Measurements from ENCODE around the gene SSNA1.

The SSNA1 gene

DNA sequence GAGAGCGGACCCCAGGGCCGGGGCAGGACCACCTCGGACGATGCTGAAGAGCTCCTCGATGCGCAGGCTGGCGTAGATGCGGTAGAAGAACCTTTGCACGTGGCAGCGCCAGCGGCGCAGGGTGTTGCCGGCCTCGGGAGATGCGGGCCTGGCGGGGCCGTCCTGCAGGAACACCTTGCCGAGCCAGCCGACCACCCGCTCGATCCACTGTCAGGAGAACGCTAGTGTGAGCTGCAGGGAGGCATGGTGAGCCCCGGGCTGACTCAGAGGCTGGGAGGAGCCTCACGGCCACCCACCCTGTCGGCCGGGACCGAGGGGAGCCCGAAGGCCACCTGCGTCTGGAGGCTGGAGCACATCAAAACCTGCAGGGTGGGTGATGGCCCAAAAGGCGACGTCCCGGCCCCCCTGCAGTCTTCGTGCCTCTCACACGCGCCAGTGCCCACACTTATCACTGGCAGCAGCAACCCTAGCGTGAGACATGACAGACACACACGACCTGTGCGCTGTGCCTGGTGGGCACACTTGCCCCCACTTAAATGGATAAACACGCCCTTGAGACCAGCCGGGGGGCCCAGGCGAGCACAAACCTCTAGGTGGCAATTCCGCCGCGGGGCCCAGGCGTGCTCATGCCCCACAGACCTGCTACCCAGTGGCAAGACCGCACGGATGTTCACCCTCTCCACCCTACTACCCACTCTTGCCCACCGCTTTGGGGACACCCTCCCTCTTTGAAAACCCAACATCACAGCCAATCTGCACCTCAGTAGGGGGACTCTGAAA lies 3.4 kb upstream of the SSNA1 start:
- DNase-seq (ENCODE audit: low spot score), result no peak

DNA sequence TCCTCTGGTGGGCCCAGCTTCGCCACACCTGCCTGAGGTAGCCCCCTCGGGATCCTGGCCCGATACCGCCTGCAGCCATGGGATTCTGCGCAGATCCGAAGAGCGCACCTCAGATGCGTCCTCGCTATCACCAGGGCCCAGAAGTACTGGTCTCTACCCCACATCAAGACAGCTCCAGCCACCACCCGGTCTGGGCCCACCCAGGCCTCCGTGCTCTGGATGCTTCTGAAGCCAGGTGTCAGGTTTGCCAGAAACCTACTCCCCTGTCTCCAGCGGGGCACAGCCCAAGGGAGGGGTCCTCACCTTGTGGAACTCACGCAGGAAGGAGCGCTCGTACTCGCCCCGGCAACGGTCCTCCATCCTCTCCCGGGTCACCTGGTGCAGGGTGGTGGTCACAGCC lies 2.6 kb upstream of the SSNA1 start:
- no peak for DNase-seq (ENCODE audit: low spot score)

- no peak for DNase-seq (ENCODE audit: low spot score)
These were observed 2.1 kb upstream of the SSNA1 start for GRCh38 chr9:137186385-137186784.

DNA sequence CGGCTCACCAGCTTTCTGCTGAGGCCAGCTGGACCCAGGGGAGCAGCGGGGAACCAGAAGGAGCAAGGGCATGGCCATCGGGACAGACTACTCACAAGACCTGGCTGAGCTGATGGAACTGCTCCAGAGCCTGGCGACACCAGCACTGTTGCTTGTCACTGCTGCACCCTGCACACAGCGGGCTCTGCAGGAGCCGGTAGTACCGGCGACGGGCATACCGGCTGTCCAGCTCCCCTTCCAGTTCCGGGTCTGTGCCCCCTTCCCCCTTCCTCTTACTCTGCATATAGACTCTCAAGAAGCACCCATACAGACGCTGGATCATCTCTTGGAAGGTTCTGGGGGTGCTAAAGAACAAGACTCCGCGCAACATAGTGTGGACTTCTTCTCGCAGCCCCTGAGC lies 1.1 kb upstream of the SSNA1 start:
- DNase-seq (ENCODE audit: low spot score), result no peak

DNA sequence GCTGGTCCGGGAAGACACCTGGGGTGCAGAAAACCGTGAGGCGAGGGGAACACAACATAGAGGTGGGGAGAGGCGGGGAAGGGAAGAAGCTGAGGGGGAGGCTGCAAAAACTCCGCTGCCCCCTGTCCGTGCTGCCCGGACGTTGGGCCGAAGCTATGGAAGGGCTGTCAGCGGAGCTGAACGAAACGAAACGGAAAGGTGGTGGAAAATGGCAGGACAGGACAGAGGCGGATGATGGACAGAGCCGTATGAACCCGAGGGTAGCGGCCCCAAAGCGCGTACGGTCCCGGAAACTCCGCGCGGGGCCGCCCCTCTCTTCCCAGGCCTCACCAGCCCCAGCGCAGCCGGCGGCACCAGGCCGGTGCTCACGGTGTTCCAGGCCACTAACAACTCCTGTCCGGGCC lies 388 bp upstream of the SSNA1 start:
- no peak for DNase-seq (ENCODE audit: low spot score)

- no peak for DNase-seq (ENCODE audit: low spot score)
These were observed 1.1 kb downstream of the SSNA1 start for GRCh38 chr9:137189297-137190295.

DNA sequence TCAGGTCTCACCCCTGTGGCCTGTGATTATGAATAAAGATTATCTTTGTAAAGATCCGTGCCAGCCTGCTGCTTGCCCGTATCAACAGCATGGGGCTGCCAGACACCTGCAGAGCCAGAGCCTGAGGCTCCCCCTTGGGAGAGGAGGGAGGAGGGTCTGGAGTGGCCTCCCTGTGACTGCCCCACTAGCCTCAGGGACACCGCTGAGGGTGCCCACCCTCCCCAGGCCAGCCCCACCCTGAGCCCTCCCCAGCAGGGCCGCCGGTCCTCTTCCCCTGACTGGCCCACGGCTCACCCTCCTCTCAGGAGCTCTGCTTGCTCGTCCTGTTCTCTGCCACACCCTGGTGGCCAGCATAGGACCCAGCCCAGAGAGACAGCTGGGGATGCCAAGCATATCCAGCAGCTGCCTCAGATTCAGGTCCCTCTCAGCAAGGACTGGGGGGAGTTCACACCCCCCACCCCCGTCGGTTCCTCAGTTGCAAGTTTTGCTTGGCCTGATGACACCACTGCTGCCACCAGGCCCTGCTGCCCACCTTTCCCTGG lies 1.9 kb downstream of the SSNA1 start:
- no peak for DNase-seq (ENCODE audit: low spot score)

DNA sequence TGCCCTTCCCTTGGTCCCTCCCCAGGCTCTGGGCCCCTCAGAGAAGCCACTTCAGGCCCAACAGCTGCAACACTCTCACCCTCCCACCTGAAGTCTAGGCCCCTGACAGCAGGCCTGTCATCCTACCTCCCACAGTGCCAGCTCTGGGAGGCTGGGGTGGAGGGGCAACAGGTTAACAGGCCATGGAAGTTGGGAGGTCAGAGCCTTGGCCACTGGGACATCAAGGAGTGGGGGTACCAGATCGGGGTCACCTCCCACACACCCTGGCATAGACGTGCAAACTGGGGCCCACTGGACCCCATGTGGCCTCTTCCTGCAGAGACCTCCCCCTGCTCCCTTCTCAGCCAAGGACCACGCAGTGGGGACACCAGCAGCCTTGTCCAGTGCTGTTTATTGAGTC lies 2.8 kb downstream of the SSNA1 start:
- DNase-seq (ENCODE audit: low spot score), result no peak

DNA sequence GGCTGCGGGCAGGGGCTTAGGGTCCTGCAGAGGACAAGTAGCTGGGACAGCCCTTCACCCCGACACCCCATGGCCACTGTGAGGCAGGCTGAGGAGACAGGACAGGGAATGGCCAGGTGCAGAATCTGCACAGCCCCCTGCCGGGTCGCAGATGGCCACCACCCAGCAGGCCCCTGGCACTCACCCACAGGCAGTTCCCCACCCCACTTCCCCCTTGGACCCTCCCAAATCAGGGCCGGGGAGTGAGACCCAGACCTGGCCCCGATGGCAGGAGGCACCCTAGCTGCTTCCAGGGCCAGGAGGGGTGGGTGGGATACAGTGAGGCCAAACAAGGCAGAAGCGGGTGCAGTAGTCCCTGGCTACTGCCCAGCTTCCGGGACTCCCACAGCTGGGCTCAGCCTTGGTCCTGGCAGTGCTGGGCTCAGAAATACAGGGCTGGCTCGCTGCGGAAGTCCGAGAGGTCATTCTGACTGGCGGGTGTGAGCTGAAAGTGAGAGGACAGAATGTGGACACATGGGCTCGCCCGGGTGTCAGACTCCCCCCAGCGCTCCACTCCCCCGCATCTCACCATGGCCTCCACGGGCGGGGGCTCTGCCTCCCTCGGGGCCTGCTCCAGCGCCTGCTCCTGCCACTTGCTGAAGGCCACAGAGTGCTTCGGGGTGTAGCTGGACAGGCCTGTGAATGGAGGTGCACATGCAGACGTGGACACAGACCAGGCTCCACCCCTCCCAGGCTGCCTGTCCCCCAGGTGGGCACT lies 3.4 kb downstream of the SSNA1 start:
- DNase-seq (ENCODE audit: low spot score), result no peak

DNA sequence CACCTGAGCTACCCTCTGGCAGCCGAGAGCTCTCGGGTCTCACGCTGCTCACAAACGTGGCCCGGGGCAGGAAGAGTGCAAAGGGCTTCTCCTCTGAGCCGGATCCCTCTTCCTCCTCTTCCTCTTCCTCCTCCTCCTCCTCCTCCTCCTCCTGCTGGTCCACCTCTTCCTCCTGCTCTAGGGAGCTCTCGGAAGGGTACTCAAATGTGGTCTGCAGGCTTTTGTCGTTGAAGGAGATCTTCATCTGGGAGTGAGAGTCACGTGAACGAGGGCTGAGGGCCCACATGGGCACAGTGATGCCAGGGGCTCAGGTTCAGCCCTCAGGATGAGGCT lies 3.9 kb downstream of the SSNA1 start:
- DNase-seq (ENCODE audit: low spot score), result no peak

GRCh38 chr9:137192859-137193258 lies 4.4 kb downstream of the SSNA1 start:
- no peak for DNase-seq (ENCODE audit: low spot score)

GRCh38 chr9:137193771-137194170 lies 5.3 kb downstream of the SSNA1 start:
- no peak for DNase-seq (ENCODE audit: low spot score)

- no peak for DNase-seq (ENCODE audit: low spot score)
These were observed 5.9 kb downstream of the SSNA1 start for GRCh38 chr9:137194388-137194787.

DNA sequence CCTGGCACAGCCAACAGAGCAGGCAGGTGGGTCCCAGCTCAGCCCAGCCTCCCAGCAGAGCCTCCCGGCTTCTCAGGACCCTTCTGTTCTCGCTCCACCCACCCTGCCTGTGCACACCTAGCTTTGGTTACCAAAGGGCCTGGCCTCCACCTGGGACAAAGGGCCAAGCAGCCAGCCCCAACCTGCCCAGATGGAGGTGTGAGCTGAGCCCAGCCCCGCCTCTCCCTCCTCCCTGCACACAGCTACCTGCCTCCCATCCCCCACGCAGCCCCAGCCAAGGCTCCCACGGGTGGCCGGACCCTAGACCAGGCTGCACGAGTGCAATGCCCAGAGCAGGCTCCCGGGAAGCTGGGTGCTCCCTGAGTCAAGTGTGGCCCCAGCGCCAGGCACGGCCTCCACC lies 6.4 kb downstream of the SSNA1 start:
- DNase-seq (ENCODE audit: low spot score), result no peak

DNA sequence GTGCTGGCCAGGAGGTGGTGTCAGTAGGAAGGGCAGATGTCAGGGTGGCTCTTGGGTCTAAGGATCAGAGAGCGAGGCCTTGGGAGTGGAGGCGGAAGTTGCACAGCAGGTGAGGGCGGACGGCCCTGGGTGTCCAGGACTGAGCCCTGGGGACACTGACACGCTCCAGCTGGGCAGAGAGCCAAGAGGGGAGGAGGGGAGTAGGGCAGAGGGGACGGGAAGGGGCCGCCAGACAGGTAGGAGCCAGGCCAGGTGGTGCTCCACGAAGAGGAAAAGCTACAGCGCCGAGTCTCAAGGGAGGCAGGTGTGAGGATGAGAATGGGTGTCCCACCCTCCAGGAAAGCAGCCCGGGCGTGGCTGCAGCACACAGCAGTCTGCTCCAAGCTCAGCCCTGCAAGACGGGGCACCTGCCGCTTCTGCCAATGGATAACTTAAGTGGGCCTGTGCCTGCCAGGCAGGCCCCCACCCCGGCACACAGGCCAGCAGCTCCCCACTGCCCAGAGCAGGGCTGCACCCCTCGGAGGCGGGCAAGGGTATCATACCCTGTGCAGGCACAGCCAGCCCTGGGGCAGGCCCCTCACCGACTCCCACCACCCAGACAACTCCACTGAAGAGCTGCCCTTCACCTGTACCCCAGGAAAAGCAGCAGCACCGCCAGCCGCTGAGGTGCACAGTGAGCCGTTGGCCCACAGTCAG lies 7.2 kb downstream of the SSNA1 start:
- DNase-seq (ENCODE audit: low spot score), result no peak

DNA sequence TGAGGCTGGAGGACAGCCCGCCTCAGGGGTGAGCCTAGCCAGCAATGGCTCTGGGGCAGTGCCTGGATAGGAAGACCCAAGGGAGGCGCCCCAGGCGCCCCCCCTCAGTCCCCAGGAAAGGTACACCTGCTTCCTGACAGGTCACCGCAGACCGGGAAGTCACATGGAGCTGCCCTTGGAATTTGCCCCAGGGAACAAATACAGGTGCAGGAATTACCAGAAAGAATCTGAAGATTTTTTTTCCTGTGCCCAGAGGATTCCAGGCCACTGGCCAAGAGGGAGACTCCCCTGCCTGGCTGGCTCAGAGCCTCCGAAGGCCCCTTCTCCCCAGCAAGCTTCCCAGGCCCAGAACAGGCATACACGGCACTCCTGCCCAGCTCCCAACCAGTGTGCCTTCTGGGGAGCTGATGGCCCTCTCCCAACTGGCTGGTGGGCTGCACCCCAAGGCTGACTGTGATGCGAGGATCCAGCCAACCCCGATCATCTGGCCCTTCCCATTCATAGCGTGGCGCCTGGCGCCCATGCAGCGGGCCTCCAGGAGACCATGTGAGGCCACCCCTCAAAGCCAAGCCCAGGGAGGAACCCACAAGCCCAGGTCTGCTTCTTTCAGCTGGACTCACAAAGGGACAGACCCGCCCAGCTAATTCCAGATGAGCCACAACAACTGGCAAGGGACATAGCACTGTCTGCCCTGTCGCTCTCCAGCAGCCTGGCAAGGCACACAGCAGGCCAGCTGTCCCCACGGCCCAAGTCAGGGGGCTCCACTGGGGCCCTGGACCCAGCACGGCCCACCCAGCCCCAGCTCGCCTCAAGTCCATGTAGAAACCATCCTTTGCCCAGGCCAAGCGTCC lies 9.8 kb downstream of the SSNA1 start:
- no peak for DNase-seq (ENCODE audit: low spot score)

GRCh38 chr9:137198902-137199283 lies 10.4 kb downstream of the SSNA1 start:
- DNase-seq (ENCODE audit: low spot score), result no peak

- DNase-seq (ENCODE audit: low spot score), result no peak
These were observed 11.1 kb downstream of the SSNA1 start for GRCh38 chr9:137199411-137200121.

DNA sequence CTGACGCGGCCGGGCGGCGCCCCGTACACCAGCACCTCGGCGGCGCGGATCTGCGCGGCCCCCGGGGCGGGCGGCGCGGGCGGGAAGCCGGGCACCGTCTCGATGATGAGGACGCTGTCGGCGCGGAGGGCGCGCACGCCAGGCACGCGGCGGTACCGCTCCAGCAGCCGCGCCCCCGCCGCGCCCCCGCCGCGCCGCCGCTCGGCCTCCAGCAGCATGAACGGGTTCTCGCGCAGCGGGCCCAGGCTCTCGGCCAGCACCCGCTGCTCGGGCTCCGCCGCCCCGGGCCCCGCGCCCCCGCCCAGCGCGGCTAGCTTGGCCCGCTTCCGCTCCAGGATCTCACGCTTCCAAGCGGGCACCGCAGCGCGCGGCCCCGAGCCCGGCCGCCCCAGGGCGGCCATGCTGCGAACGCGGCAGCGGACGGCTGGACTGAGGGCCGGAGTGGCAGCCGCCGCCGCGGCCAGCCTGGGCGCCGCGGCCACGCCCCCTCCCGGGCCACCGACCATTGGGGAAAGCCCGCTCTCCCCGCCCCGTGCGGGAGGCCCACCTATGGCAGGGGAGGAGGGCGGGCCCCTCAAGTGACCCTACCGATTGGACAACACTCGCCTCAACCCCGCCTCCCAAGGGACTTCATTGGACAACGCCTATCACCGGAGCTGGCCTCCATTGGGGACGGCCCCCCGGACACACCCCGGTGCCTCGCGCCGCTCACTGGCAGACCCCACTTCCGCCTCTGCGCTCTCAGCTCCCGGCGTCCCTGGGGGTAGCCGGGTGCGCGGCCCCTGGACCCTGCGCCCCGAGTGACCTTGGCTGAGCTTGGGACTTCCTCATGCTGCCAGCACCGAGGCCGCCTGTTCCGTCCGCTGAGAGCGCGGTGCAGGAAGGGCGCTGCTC lies 12.1 kb downstream of the SSNA1 start, which contains the start of gene TPRN:
Gene TPRN (minus strand): TSS at position 431 of the 894 bp plus-strand sequence. CDS start 30 bp downstream, at position 401.
- DNase-seq (ENCODE audit: low spot score), result peak; percentile 97
